Cardiac muscle cell (in vitro differentiated cells and primary cell): ENCODE results near the gene SERINC5. TPM values are rescaled to one million over a fixed set of nuclear protein-coding genes. Genes with fewer than 3 reads are reported as not detected.
A peak's percentile ranks its signal among the peaks of the same experiment; 100 is the strongest.
"Not testable (repeated sequence)": the region's sequence is repeated elsewhere in the genome, so short reads cannot be mapped to it uniquely, and the experiment has no call there.

ENCODE experiments used
- DNase-seq, 2 donors: peaks; one replicate each; pipeline versions ENCODE4 v3.0.0 to v3.0.0-alpha.2; 2010 to 2017; ENCODE audit warnings: low read depth in 1 of 2, low spot score in 1 of 2
- H3K27ac ChIP-seq: fragments of 200-600 bp; sonication (generic); 2 replicates; pipeline ENCODE4 v1.5.1; 2016
- H3K27me3 ChIP-seq: fragments of 200-600 bp; sonication (generic); 2 replicates; pipeline ENCODE4 v1.6.0; 2016; ENCODE audit warnings: control low read depth
- H3K36me3 ChIP-seq: fragments of 200-600 bp; sonication (generic); 2 replicates; pipeline ENCODE4 v1.5.1; 2016; ENCODE audit warnings: control low read depth
- H3K4me1 ChIP-seq: fragments of 200-600 bp; sonication (generic); 2 replicates; pipeline ENCODE4 v1.8.1; 2017; ENCODE audit warnings: low read depth, mild to moderate bottlenecking, mixed run types
- H3K4me3 ChIP-seq: fragments of 200-600 bp; sonication (generic); 2 replicates; pipeline ENCODE4 v1.5.1; 2016; ENCODE audit warnings: mild to moderate bottlenecking
- H3K9me3 ChIP-seq: fragments of 200-600 bp; sonication (generic); 2 replicates; pipeline ENCODE4 v1.5.1; 2017; ENCODE audit warnings: low read depth, mild to moderate bottlenecking, control low read depth
- CTCF ChIP-seq: IDR thresholded peaks from 2 replicates; pipeline ENCODE4 v1.5.1; 2012; ENCODE audit warnings: low read depth, mild to moderate bottlenecking, low read length
- polyA plus RNA-seq: library from polyadenylated mRNA; unstranded; fragments of >200 nt; fragmentation: Nextera tagmentation; extraction: Ambion mirVana; gene quantifications from 2 replicates; pipeline ENCODE4 v1.2.1, GENCODE V29; 2016
- total RNA-seq: library from RNA; depleted of rRNA; stranded (reverse); fragments of >200 nt; gene quantifications from 2 replicates; pipeline ENCODE4 v1.2.3, GENCODE V29; 2016

The SERINC5 gene
- total and polyA plus RNA-seq, 2 experiments from 2014 or later, result 10.8 to 33.6 TPM

GRCh38 chr5:80282054-80282453 lies 26.2 kb upstream of the SERINC5 start:
- no peak overlapping the region for H3K4me3 ChIP-seq
- no peak for TF ChIP-seq CTCF
- no peak overlapping the region for H3K27ac ChIP-seq
- DNase-seq, result no peak
- H3K36me3 ChIP-seq, result no peaks in the 10 kb centered on the region
- H3K9me3 ChIP-seq, result no peaks in the 10 kb centered on the region
- no peaks in the 10 kb centered on the region for H3K27me3 ChIP-seq
- H3K4me1 ChIP-seq, result peaks cover 2% of the 10 kb centered on the region

- H3K27me3 ChIP-seq, result no peaks in the 10 kb centered on the region
- H3K27ac ChIP-seq, result no peak overlapping the region
- DNase-seq, result no peak
Observed at GRCh38 chr5:80277191-80277590, 21.3 kb upstream of the SERINC5 start.

GRCh38 chr5:80276186-80276585 lies 20.3 kb upstream of the SERINC5 start:
- Histone ChIP-seq H3K36me3 (no peaks in the 10 kb centered on the region), H3K27me3 (no peaks in the 10 kb centered on the region), H3K9me3 (no peaks in the 10 kb centered on the region), H3K4me3 (no peak overlapping the region), H3K27ac (no peak overlapping the region), H3K4me1 (no peaks in the 10 kb centered on the region)
- no peak for DNase-seq
- no peak for TF ChIP-seq CTCF

More at GRCh38 chr5:80277191-80277590, 21.3 kb upstream of the SERINC5 start:
- peaks cover 1% of the 10 kb centered on the region for H3K4me1 ChIP-seq
- no peaks in the 10 kb centered on the region for H3K36me3 ChIP-seq
- TF ChIP-seq CTCF, result no peak
- H3K9me3 ChIP-seq, result no peaks in the 10 kb centered on the region
- no peak overlapping the region for H3K4me3 ChIP-seq

- peak; percentile 55 for TF ChIP-seq CTCF
- Histone ChIP-seq H3K9me3 (no peaks in the 10 kb centered on the region), H3K27me3 (no peaks in the 10 kb centered on the region)
Observed at GRCh38 chr5:80275347-80275746, 19.5 kb upstream of the SERINC5 start.

GRCh38 chr5:80270543-80270942 lies 14.7 kb upstream of the SERINC5 start:
- H3K36me3 ChIP-seq, H3K4me3 ChIP-seq, DNase-seq, H3K9me3 ChIP-seq, H3K4me1 ChIP-seq, H3K27me3 ChIP-seq: not testable (repeated sequence)
- H3K27ac ChIP-seq, result peak overlapping the region; percentile 43

More at GRCh38 chr5:80275347-80275746, 19.5 kb upstream of the SERINC5 start:
- no peaks in the 10 kb centered on the region for H3K36me3 ChIP-seq
- H3K4me3 ChIP-seq, result no peak overlapping the region
- DNase-seq, result peak; percentile 54 to 59
- H3K27ac ChIP-seq, result no peak overlapping the region
- H3K4me1 ChIP-seq, result no peaks in the 10 kb centered on the region

- Histone ChIP-seq H3K9me3 (no peaks in the 10 kb centered on the region), H3K27ac (peak overlapping the region; percentile 43), H3K27me3 (no peaks in the 10 kb centered on the region), H3K36me3 (no peaks in the 10 kb centered on the region), H3K4me1 (no peaks in the 10 kb centered on the region), H3K4me3 (no peak overlapping the region)
- no peak for DNase-seq
- no peak for TF ChIP-seq CTCF
Observed at GRCh38 chr5:80269991-80270438, 14.2 kb upstream of the SERINC5 start.
